Measurements from ENCODE around the gene BIN1.

Gene BIN1

GRCh38 chr2:127015106-127015910 is 91.6 kb downstream of the BIN1 start:
- no peak for TF ChIP-seq CTCF (IDR thresholded peaks at IDR 0.05; ENCODE audit: low read depth, low read length)
- no peak for DNase-seq (ENCODE audit: extremely low read depth, low read depth)

- peak; percentile 74 for DNase-seq (ENCODE audit: extremely low read depth, low read depth)
- no peak for TF ChIP-seq CTCF (IDR thresholded peaks at IDR 0.05; ENCODE audit: low read depth, low read length)
Observed at GRCh38 chr2:127014630-127015029, 92.3 kb downstream of the BIN1 start.

GRCh38 chr2:127014224-127014623 is 92.7 kb downstream of the BIN1 start:
- no peak for TF ChIP-seq CTCF (IDR thresholded peaks at IDR 0.05; ENCODE audit: low read depth, low read length)
- DNase-seq (ENCODE audit: extremely low read depth, low read depth), result no peak

- no peak for DNase-seq (ENCODE audit: extremely low read depth, low read depth)
- TF ChIP-seq CTCF (IDR thresholded peaks at IDR 0.05; ENCODE audit: low read depth, low read length), result no peak
Observed at GRCh38 chr2:127012868-127013267, 94.1 kb downstream of the BIN1 start.

DNA sequence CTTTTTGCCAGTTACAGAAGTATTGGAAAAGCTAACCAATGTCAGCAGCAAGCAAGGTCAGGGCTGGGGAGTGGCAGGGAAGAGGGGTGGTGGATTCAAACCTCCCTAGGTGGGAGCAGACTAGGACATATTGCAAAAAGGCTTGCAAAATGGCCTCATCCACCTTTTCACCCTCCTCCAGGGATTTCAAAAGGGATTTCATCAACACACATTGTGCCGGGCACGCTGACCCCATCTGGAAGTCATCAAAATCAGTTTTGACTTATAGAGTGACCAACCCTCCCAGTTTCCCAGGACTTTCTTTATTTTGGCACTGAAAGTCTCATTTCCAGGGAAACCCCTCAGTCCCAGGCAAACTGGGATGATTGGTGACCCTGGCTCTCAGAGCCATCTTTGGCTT is 94.7 kb downstream of the BIN1 start:
- no peak for TF ChIP-seq CTCF (IDR thresholded peaks at IDR 0.05; ENCODE audit: low read depth, low read length)
- DNase-seq (ENCODE audit: extremely low read depth, low read depth), result peak; percentile 44

- no peak for DNase-seq (ENCODE audit: extremely low read depth, low read depth)
Observed at GRCh38 chr2:127011796-127012195, 95.2 kb downstream of the BIN1 start.

More at GRCh38 chr2:127011796-127012195, 95.2 kb downstream of the BIN1 start:
- TF ChIP-seq CTCF (IDR thresholded peaks at IDR 0.05; ENCODE audit: low read depth, low read length), result no peak
